ENCODE results near the gene HIF1A. TPM values are rescaled to one million over a fixed set of nuclear protein-coding genes. Genes with fewer than 3 reads are reported as not detected.

The HIF1A gene
- total RNA-seq, 1 donor from 2014 or later: 124 TPM

DNA sequence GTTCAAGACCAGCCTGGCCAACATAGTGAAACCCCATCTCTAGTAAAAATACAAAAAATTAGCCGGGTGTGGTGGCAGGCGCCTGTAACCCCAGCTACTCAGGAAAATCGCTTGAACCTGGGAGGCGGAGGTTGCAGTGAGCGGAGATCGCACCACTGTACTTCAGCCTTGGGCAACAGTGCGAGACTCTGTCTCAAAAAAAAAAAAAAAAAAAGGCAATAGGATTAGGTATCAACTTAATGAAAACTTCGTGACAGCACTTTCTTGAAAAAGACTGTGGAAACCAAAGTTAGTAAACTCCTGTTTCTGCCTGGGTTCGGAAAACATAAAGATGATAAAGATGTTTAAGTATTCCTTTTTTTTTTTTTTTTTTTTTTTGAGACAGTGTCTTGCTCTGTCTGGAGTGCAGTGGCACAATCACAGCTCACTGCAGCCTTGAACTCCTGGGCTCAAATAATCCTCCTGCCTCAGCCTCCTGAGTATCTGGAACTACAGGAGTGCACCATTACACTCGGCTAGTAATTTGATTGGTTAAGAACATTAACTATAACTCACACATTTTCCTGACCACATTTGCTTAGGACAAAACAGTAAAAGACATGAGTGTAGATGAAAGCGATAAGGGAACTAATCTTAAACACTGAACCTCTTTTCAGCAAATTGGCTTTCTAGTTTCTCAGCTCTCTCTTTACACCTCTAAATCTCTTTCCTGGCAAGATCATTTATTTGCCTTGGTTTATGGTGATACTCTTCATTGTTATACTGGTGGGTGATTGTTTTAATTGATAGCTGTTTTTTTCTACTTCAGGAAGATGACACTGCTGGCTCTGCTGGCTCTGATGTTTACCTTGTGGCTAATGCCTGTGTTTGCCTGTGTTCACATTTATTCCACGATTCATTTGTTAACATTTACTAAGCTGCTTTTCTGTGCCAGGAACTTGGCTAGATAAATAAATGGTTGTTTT lies 15.8 kb downstream of the HIF1A start:
- DNase-seq (ENCODE audit: low spot score in 2 of 2, unreplicated experiment in 2 of 2): no peak
- H3K27me3 Mint-ChIP-seq (ENCODE audit: low read depth): no peaks in the 10 kb centered on the region
- no peak overlapping the region for H3K4me3 Mint-ChIP-seq
- TF ChIP-seq, protein P1, sequence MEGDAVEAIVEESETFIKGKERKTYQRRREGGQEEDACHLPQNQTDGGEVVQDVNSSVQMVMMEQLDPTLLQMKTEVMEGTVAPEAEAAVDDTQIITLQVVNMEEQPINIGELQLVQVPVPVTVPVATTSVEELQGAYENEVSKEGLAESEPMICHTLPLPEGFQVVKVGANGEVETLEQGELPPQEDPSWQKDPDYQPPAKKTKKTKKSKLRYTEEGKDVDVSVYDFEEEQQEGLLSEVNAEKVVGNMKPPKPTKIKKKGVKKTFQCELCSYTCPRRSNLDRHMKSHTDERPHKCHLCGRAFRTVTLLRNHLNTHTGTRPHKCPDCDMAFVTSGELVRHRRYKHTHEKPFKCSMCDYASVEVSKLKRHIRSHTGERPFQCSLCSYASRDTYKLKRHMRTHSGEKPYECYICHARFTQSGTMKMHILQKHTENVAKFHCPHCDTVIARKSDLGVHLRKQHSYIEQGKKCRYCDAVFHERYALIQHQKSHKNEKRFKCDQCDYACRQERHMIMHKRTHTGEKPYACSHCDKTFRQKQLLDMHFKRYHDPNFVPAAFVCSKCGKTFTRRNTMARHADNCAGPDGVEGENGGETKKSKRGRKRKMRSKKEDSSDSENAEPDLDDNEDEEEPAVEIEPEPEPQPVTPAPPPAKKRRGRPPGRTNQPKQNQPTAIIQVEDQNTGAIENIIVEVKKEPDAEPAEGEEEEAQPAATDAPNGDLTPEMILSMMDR (IDR thresholded peaks at IDR 0.05; ENCODE audit: unreplicated experiment): no peak
- H3K4me1 Mint-ChIP-seq: peaks cover 26% of the 10 kb centered on the region
- H3K9me3 Mint-ChIP-seq: no peaks in the 10 kb centered on the region
- peaks cover 2% of the 10 kb centered on the region for H3K36me3 Mint-ChIP-seq
- H3K27ac Mint-ChIP-seq: peak overlapping the region; percentile 28

DNA sequence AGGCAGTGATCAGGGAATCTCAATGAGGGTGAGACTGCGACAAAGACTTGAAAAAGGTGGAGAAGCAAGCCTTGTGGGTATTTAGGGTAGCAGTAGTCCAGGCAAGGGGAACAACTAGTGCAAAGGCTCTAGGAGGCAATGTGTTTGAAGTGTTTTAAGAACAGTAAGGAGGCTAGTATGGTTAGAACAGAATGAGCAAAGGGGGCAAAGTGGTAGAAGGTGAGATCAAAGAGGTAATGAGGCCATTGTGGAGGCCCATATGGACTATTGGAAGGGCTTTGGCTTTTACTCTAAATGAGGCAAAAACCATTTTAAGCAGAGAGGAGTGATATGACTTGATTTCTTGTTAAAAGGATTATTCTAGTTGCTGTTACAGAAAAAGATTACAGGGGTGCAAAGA lies 16.8 kb downstream of the HIF1A start:
- Mint-ChIP-seq H3K4me3 (no peak overlapping the region), H3K4me1 (peaks cover 34% of the 10 kb centered on the region)

DNA sequence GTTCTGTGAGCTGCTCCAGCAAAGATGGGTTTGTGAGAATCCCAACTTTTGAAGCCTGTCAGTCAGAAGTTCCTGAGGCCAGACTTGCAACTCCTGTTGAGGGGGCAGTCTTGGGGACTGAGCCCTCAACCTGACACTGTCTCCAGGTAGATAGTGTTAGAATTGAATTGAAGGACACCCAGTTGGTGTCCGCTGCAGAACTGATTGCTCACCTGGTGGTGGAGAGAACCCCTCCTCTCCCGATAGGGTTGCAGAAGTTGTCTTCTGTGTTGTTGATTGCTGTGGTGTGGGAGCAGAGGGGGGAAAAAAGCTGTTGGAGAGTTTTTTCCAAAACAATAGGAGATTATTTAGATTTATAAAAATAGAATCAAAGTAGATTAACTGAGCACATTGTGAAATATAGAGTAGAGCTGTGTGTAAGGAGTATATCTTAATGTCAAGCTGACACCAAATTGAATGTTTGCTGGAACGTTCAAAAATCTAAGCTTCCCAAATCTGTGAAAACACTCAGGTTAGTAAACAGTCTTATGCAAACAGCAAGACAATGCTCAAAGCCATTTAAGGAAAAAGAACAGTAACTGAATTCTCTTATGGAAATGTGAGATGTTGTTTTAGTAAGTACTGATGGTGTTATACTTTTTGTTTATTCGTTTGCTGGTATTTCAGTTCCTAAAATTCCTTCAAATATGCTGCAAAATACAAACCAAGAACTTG lies 18.6 kb downstream of the HIF1A start:
- DNase-seq (ENCODE audit: low spot score in 2 of 2, unreplicated experiment in 2 of 2): no peak
- no peaks in the 10 kb centered on the region for H3K9me3 Mint-ChIP-seq
- H3K27ac Mint-ChIP-seq: no peak overlapping the region
- no peaks in the 10 kb centered on the region for H3K36me3 Mint-ChIP-seq
- no peaks in the 10 kb centered on the region for H3K27me3 Mint-ChIP-seq (ENCODE audit: low read depth)
- H3K4me1 Mint-ChIP-seq: peaks cover 41% of the 10 kb centered on the region
- no peak overlapping the region for H3K4me3 Mint-ChIP-seq
- TF ChIP-seq, protein P1 (IDR thresholded peaks at IDR 0.05; ENCODE audit: unreplicated experiment): no peak

More for the DNA sequence above, 16.8 kb downstream of the HIF1A start:
- H3K27ac Mint-ChIP-seq: peak overlapping the region; percentile 18
- no peaks in the 10 kb centered on the region for H3K27me3 Mint-ChIP-seq (ENCODE audit: low read depth)
- peaks cover 2% of the 10 kb centered on the region for H3K36me3 Mint-ChIP-seq
- no peaks in the 10 kb centered on the region for H3K9me3 Mint-ChIP-seq
- DNase-seq (ENCODE audit: low spot score in 2 of 2, unreplicated experiment in 2 of 2): no peak
- TF ChIP-seq, protein P1 (IDR thresholded peaks at IDR 0.05; ENCODE audit: unreplicated experiment): no peak

DNA sequence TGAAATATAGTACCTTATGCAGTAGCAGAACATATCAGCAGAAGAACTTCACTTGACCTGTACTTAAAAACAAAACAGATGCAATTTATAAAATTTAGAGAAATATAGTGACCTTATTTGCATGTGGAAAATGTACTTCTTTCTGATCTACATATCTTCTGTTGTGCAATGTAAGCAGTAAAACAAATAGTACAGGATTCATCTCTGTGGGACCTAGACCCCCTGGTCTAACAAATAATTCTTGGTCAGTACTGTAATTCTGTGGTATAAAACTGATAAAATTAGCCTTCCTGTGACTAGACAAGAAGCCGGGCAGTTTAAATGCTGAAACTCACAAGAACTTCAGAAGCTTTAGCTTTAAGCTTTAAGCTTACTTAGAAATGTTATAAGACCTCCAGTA lies 21.6 kb downstream of the HIF1A start:
- Mint-ChIP-seq H3K4me1 (peaks cover 41% of the 10 kb centered on the region), H3K27me3 (ENCODE audit: low read depth) (no peaks in the 10 kb centered on the region), H3K27ac (no peak overlapping the region), H3K36me3 (peaks cover 5% of the 10 kb centered on the region), H3K9me3 (no peaks in the 10 kb centered on the region), H3K4me3 (no peak overlapping the region)
- TF ChIP-seq, protein P1 (IDR thresholded peaks at IDR 0.05; ENCODE audit: unreplicated experiment): no peak
- no peak for DNase-seq (ENCODE audit: low spot score in 2 of 2, unreplicated experiment in 2 of 2)

DNA sequence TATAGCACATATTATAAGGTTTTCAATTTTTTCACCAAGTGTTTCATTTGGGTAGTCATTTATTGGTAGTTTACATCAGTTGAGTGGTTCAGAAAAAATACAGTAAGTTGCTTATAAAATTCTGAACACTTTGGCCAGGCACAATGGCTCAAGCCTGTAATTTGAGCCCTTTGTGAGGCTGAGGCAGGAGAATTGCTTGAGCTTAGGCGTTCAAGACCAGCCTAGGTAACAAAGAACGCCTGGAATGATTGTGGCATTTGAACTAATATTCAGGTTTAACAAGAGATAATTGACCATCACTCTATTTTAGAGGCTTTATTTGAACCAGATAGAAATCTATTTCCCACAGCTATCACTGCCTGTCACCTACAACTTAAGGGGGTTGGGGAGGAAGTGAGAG lies 22.7 kb downstream of the HIF1A start:
- H3K36me3 Mint-ChIP-seq: peaks cover 9% of the 10 kb centered on the region

More for the DNA sequence above, 22.7 kb downstream of the HIF1A start:
- Mint-ChIP-seq H3K9me3 (no peaks in the 10 kb centered on the region), H3K4me1 (peaks cover 35% of the 10 kb centered on the region), H3K27me3 (ENCODE audit: low read depth) (no peaks in the 10 kb centered on the region), H3K4me3 (no peak overlapping the region), H3K27ac (no peak overlapping the region)
- TF ChIP-seq, protein P1 (IDR thresholded peaks at IDR 0.05; ENCODE audit: unreplicated experiment): no peak
- no peak for DNase-seq (ENCODE audit: low spot score in 2 of 2, unreplicated experiment in 2 of 2)

Data from mesothelial cell of epicardium (in vitro differentiated cells).